Right lobe of liver (tissue), 4 donors: ENCODE measurements around the gene LDB3.

Experiments
- CTCF ChIP-seq, 4 donors: fragments of 200-600 bp in 3 of 4; fragments of 450-650 bp in 1 of 4; IDR thresholded peaks; one replicate each; pipeline versions ENCODE4 v1.5.1 to v1.8.0; 2016 to 2022; ENCODE audit warnings: antibody characterized with exemption in 4 of 4, mild to moderate bottlenecking in 2 of 4
- POLR2A ChIP-seq: fragments of 450-650 bp; IDR thresholded peaks from one replicate; pipeline ENCODE4 v1.6.1; 2017; ENCODE audit warnings: antibody characterized with exemption, mild to moderate bottlenecking
- donor health status: DM: no; HTN: no; CAD: no.
- donor health status: DM: no; HTN: no; CAD: no.
- donor health status: DM: no; HTN: yes; CAD: no.

DNA sequence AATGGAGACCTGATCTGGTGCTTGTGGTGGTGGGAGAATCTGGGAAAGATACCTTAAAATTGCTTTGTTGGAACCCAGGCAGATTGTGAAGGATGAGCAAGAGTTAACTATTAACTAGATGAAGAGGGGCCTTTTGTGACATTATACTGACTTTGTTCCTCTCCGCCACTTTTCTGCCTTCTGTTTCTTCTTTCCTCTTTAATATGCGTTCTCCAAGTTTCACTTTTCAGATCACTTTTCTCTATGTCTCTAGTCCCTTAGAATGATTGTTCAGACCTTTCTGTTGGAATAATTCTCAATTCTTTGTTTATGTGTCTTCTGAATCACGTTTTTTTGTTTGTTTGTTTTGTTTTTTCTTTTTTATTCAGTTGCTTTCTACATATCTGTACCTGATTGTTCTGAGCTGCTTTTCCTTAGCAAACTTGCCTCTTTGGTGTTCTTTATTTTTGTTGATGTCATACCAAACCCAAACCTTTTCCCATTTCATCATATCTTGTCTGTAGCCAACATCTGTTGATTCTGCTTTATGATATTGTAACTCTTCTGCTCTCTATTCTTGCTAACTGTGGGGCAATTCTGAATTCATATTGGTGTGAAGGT is 90.9 kb downstream of the LDB3 start:
- TF ChIP-seq POLR2A, result no peak
- TF ChIP-seq CTCF (IDR thresholded peaks at IDR 0.05), result no peak
